Ureter (tissue), 1 donor: ENCODE results near the gene HDAC9. TPM values are rescaled to one million over a fixed set of nuclear protein-coding genes. Genes with fewer than 3 reads are reported as not detected.

ENCODE experiments used
- DNase-seq: peaks from one replicate; pipeline ENCODE4 v3.0.0-alpha.2; 2020; ENCODE audit warnings: low spot score
- total RNA-seq: library from RNA; stranded (reverse); gene quantifications from one replicate; pipeline ENCODE4 v1.2.4, GENCODE V29; 2023
- donor health status: DM: yes; HTN: yes; CAD: no.

The HDAC9 gene
- total RNA-seq, result 20.0 TPM

DNA sequence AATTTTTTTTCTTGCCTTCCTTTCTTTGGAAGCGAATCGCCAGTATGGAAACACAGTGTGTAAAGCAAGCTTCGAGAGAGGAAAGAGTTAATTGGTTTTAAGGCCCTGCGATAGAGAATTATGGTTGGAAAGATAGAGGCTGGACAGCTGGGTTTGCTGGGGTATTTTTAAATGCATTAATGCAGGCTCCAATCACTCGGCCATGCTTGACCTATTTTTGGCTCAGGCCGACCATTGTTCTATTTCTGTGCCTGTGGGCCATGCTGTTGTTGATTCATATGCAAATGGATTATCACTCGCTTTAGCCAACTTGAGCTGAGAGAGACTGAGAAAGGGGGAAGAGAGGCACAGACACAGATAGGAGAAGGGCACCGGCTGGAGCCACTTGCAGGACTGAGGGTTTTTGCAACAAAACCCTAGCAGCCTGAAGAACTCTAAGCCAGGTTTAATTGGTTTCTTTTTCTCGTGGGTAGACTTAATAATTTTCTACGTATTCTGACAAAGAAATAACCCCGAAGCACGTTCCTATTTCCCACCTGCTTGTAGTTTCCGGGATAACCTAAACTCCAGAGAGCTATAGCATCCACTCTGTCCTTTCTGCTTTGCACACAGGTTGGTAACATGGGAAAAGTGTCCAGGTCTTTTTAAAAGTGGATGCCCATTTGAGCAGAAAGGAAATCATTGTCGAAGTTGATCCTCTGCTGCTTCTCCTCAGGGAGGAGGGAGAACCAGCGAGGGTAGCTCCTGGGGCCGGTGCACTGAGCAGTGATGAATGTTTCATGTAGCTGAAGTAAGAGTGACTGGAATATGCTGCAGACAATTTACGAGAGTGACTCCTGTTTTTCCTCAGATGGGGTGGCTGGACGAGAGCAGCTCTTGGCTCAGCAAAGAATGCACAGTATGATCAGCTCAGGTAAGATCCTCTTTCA, at the start of gene HDAC9:
Gene HDAC9 (plus strand): TSS at position 338 of the 929 bp plus-strand sequence. CDS start 554 bp downstream, at position 892.
- no peak for DNase-seq

DNA sequence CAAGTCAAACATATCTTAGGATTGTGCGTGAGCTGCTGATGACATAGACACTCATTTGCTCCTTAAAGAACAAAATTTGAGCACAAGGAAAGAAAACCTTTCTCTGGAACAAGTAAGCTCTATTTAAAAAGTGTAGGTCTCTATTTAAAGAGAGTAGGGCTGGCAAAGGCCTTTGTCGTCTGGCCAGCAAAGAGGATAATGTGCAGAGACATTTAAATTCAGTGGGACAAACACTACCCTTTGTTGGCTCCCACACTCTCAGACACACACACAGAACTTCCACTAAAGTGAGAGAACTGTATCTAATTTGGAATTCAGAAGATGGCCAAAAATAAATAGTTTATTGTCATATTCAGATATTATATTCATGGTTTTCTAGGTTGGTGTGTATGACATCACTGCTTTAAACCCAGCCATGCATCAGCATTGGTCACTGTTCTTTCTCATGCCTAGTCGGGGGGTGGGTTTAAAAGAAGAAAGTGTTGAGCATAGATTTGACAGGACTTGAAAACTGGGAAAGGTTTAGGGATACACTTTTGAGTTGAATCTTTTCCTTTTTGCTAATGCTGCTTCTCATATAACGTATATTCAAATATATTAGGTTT, 49.5 kb upstream of the HDAC9 start:
- DNase-seq, result no peak

DNA sequence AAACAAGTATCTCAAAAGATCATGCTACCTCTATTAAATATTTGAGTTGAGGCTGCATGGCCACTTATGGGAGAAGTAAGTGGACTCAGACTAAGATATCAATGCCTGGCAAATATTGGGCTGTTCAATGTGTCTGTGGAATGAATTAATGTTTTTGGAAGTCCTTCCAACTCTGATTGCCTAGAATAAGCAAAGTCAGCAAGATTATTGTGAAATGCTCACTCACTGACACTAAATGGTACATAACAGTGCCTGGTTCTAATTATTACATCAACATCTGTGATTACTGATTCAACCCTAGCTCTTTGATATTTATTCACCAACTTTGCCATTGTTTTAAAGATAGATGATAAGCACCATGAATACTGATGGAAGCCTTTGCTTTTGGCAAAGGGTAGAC, 45.5 kb upstream of the HDAC9 start:
- no peak for DNase-seq

DNA sequence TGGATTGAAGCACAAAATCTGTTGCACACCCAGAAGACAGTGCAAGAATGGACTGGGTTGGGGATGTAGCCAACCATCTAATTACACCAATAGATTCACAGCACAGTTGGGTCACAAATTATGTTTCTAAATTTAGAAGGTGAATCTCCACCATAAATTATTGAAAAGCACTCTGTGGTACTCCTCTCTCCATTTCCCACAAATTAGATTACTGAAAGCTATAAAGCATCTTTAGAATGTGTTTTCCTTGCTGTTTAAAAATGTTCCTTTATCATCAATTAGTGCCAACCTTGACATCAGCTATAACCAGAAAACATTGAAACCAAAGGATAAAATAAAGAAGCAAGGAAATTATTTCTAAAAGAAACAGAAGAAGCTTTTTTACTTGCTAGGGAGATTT, 39.9 kb upstream of the HDAC9 start:
- no peak for DNase-seq

DNA sequence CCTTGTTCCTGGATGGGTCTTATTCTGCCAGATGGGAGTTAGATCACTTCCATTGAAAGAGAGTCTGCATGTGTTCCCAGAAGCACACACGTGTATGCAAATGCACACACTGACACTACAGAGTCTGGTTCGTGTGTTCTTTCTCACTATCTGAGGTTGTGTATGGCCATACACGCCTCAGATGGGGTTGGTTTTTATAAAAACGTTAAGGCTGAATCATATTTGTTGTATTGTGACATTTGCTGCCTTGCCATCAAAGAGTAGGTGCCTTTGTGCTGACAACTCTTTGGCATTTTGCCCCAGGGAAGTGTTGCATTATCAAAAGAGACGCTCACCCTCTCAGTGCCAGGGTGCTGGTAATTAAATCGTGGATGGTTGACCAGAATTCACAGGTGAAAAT, 37.7 kb upstream of the HDAC9 start:
- no peak for DNase-seq

DNA sequence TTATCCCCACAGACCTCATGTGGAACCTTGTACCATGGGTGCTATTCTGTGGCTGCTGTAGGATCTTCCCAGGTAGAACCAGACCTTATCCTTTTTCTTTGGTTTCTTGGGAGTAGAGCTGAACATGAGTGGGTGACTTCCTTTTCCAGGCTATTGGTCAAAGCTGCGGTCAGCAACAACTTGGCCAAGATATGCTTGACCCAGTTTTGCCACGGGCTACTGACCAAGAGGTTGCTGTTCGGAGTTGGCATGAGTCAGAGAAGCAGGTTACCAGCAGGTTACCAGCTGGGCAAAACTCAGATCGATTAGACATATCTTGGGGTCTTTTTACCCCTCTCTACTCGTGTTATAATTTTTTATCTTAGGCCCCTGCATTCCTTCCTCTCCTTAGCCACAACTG, 36.7 kb upstream of the HDAC9 start:
- no peak for DNase-seq

DNA sequence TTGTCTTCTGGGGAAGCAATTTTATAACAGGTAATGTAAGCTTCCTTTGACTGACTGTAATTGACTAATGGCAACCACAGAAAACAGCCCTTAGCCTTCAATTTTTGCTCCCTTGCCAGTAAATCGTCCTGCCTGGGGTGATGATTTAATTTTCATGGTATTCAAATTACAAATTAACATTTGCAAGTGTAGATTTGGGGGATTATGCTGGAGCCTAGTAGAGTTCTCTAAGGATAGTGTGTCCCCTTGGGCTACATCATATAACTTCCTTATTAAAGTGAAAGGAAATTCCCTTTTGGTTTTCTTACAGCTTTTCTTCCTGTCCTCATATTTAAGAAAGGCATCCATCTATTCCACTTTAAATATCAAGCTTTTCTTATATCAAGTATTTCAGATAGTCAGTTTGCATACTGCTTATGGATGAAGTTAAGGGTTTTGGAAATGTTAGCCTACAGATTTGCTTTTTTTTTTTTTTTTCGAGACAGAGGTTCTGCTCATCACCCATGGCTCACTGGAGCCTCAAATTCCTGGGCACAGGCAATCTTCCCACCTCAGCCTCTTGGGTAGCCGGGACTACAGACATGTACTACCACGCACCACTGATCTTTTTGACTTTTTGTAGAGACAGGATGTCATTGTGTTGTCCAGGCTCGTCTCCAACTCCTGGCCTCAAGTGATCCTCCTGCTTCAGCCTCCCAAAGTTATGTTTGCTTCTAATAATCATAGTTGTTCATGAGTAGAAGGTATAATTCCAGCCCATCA, 35.9 kb upstream of the HDAC9 start:
- DNase-seq, result no peak

DNA sequence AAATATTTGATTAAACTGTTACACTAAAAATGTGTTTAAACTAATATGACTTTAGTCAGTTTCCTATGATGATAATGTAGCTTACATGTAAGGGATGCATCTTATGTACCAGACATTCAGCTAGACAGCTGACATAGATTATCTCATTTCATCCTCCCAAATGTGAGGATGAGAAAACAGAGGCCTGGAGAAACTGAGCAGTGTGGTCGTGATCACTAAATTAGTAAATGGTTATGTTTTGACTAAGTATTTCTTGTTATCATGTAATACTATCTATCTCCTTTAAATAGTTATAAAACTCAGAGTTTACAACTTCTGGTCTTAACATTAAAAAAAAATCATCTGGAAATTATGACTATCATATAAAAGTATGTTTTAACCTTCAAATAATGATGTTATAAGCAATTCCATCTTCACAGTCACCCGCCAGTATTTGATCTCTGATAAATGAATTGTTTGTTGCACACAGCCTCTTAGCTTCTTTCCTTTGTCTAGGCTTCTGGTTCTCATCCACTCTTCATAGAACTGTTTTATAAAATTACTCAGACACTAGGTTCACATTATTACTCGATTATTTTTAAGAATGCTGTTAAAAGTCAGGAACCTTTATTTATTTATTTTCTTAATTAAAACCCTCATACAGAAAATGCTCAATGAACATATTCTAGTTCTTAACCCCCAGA, 33.6 kb upstream of the HDAC9 start:
- DNase-seq, result no peak

DNA sequence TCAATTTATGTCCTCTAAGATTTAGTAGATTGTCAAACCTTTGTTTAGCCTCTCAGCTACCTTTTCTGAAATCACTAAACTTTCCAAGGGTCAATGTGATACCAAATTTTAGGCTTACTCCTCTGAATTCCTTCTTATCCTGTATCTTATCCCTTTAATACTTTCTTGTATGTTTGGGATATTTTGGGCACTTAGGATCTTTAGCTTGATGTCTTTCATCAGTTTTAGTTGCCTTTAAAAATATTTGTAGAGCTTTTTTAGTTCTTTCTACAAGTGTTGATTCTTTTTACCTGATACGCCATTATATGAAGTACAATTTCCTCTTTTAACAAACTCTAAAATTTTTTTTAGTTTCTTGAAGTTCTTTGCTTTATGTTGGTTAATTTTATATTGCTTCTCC, 30.7 kb upstream of the HDAC9 start:
- DNase-seq, result no peak

DNA sequence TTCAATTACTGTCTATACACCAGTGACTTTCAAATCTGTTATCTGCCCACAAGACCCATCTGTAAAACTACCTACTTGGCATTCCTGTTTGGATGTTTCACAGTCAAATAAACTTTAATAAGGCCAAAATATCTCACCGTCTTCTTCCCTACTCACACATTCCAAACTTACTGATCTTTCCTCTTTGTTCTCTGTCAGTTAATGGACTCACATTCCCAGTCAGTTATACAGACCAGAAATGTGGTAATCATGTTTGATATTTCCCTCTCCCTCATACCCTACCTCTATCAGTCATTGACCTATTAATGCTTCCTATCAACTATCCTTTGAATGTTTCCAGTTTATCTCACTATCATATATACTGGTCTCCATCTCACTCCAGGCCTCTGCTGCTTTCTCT, 28.5 kb upstream of the HDAC9 start:
- DNase-seq, result no peak

DNA sequence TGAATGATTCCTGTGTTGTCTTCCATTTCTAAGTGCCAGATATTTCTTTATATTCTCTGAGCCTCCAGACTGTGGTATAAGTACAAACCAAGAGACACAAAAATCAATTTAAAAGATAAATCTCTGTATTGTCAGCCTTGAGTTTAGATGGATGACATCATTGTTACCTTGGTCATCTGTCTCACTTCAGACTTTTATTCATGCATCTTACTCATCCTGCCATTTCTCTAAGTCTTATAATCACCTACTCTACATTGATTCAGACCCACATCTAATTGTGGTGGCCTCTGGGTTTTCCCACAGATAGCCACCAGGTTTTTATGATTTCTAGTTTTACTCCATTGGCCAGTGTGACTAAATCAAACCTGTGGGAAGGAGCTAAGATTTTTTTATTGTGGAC, 26.8 kb upstream of the HDAC9 start:
- no peak for DNase-seq

DNA sequence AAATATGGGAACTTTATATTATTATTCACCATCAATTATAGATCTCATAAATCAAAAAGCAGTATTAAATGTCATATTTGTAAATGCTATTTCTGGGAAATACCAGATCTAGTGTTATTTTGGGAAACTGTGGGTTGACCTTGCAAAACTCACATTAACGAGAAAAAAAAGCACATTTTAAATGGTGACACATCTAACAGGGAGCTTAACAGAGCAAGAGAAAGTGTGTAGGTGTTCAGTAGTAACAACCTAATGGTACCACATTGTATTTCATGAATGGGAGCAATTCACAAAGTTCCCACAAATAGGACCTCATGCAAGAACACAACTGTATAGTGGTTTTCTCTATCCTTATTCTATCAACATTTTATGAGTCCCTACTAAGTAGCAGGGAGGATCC, 26.2 kb upstream of the HDAC9 start:
- DNase-seq, result no peak

DNA sequence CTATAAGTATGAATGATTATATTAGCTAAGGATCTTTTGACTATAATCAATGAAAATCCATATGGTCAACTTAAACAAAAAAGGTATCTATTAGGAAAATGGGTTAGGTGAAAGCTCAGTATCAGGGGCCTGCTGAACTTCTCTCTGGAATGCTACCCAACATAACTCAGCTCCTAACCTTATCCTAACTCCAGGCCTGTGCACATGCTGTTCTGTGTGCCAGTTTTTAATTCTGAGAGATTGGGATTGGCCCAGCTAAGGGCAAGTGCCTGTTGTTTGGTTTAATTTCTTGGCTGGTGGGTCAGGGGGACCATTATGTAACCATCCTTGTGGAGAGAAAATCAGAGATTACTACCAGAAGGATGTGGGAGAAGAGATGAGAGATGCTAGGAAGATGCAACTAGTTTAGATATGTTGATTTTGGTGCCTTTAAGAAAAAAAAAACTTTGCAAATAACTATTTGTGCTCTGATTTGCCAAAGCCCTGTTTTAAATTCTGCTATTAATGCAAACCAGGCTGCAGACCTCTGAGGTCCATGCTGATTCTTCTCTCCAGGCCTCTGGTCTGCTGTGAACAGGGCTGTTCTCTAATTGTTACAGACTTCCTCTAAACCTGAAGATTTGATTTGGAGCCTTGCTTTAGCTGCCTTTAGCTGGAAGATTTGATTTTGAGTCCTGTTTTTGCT, 23.9 kb upstream of the HDAC9 start:
- DNase-seq, result no peak

DNA sequence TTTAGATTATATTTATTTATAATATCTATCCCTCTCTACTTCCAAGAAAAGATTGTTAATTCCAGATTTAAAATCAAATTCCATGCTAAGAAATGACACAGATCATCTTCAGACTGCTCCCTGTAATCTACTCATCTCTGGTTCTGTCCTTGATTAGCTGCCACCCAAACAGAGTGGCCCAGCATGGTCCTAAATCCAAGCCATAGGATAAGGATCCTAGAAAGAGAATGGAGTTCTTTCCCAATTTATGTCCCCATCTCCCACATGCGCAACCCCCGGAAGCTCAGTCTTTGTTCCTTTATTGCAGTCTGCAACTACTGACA, 23.4 kb upstream of the HDAC9 start:
- no peak for DNase-seq

DNA sequence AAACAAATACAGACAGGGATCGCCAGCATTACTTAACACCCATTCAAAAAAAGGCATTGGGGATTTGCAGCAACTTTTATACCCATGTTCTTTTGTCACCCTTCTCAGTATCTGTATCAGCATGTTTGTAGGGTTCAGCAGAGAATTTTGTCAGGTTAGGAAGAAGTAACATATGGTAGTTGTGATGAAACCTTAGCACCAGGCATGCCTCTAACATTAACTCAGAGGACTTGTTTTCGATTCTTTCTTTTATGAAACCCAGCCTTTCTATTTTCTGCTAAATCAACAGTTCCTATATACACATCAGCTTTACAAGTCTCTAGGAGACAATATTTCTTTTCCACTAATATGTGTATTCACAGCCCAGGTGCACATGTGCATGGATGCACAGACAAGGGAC, 22.4 kb upstream of the HDAC9 start:
- no peak for DNase-seq

DNA sequence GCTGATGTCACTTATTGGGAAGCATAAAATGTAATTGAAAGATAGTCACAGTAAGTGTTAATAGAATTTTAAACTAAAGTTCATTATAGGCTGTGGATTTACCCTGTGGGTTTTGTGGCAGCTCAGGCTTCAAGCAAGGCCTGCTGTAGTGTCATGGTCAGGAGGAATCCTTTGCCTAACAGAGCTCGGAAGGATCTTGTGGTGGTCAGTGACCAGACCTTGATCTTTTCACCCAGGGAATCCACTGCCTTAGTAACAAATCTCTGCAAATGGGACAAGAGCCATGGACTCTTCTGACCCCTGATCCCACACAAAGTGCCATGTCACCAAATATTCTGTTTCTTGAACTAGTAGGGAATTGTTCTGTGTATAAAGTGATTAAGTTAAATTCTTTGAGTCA, 20.6 kb upstream of the HDAC9 start:
- no peak for DNase-seq

DNA sequence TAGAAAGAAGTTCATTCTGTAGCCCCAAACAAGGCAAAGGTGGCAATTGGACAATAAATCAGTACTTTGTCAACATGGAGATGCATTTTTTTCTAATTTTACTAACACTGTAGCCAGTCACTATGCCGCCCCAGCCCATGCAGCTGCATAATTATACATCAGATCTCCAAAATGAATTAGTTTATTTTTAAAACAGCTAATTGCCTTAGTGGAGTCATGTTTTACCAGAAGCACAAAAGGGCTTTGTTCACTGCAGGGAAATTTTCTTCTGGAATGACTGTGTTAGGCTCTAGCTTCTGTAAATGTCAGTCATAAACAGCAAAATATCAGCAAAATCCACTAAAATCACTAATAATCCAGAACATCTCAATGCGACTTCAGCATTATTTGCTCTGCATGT, 20.1 kb upstream of the HDAC9 start:
- no peak for DNase-seq

DNA sequence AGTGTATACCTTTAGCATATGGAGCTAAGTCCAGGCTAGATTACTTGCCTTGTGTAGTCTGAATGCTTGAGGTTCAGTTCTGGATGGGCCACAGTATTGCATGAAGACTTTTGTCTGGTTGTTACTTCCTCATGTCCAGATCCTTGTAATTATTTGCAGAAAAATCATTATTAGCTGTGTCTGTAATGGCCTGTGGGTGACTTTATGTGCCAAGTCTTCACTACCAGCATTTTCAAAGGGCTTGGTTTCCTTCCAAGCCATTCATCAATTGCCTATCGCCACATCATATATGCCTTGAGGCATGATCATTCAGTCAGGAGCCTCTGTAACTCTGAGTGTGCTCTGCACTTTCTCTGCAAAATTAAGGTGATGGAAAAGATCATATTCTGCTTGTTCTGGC, 13.8 kb upstream of the HDAC9 start:
- no peak for DNase-seq

DNA sequence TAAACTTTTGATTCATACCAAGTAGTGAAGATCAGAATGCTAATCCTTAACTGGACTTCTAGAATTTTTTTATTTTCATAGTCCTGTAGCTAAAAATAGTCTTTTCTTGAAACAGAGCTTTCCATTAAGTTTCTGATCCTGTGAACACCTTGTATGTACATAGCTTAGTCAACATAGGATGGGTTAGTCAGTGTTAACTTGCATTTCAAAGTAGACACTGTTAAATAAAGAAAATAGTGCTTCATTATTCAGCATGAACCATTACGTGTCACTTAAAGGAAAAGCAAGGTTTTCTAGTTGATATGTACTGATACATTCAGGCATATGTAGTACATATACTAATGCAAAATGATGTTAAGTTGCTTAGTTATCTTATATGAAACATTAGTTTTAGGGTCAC, 7.5 kb upstream of the HDAC9 start:
- DNase-seq, result no peak

DNA sequence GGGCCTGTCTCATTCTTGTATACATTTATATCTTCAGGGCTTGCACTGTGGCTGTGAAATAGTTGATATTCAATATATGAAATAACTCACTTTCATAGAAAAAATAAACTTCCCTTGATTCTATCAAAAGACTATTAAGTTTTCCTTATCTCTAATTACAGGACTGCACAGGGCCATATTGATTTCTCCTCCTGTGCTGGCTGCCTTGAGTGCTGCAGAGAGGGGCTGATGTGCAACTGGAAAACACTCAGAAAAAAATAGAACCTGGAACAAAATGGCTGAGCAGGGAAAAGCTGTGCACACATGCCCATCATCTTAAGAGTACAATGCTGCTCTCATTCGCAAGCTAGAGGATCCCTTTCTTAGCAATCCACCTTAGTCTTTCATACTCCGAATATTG, 5.9 kb upstream of the HDAC9 start:
- DNase-seq, result no peak

DNA sequence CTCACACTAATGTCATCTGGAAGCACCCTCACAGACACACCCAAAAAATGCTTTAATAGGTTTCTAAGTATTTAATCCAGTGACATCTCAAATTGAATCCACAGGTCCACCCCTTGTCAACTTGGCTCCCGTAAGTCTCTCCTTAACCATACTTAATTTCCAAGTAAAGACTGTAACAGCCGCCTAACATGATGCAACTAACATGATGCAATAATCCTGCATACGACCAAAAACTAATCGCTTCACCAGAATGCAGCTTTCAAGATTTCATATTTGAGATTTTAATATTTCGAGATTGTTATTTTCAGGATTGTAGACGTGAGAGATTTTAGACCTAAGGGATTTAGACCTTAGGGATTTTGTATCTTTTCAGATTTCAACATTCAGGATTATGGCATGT, 3.7 kb upstream of the HDAC9 start:
- DNase-seq, result no peak

DNA sequence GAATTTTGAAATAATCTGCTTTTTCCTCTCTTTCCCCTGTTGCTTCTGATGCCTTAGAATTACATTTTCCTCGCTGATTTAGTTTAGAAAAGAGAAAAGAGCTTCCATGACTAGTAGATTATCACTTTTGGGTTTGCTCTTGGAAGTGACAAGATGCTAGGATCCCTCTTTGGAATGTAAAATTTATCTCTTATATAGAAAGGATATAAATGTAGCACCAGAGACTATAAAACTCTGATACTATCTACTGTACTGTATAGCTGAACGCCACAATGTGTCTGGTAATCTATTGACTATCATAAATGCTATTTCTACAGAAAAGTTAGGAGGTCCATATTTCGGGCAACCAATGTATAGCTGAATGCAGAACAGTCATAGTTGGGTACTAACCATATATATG, 1.1 kb upstream of the HDAC9 start:
- DNase-seq, result no peak
